ENCODE results near the gene FRRS1L. TPM values are rescaled to one million over a fixed set of nuclear protein-coding genes. Genes with fewer than 3 reads are reported as not detected.
A peak's percentile ranks its signal among the peaks of the same experiment; 100 is the strongest.

Gene FRRS1L
- polyA plus RNA-seq, 4 donors, result under 0.01 to 9.6 (median 0.85) TPM; not detected in 1

DNA sequence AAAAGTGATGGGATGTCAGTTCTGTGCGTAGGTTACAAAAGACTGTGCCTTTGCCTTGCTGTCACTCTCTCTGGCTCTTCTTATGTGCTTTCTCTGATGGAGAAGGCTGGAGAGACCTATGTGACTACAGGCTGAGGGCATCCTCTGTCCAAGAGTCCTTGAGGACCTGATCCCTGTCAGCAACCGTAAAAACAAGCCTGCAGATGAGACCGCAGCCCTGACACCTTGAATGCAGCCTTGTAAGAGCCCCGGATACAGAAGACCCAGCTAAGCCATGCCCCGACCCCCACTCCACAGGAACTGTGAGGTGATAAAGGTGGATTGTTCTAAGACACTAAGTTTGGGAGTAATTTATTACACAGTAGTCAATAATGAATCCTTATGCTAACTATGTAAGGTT is 32.6 kb upstream of the FRRS1L start:
- Histone ChIP-seq H3K4me3 (ENCODE audit: low read depth in 1 of 3, low read length in 3 of 3) (no peak overlapping the region), H3K27ac (ENCODE audit: low read depth in 1 of 3, low read length in 2 of 3) (no peak overlapping the region), H3K9me3 (ENCODE audit: control insufficient read depth in 2 of 2, insufficient read depth in 1 of 2, low read depth in 1 of 2, low read length in 1 of 2) (no peaks in the 10 kb centered on the region), H3K36me3 (ENCODE audit: control insufficient read depth in 3 of 3, insufficient read depth in 2 of 3, low read depth in 1 of 3, low read length in 3 of 3) (no peaks in the 10 kb centered on the region), H3K27me3 (ENCODE audit: control insufficient read depth in 3 of 3, insufficient read depth in 3 of 3, low read length in 3 of 3) (peaks cover 0 to 3% (median 0%) of the 10 kb centered on the region in 3 donors), H3K4me1 (ENCODE audit: control insufficient read depth in 3 of 3, insufficient read depth in 2 of 3, low read depth in 1 of 3, low read length in 2 of 3) (no peaks in the 10 kb centered on the region)
- FAIRE-seq (no peak), DNase-seq (no peak)
- 77 to 83% (median 80%) methylated on average over 5 of the region's 5 CpGs for WGBS, 3 donors

DNA sequence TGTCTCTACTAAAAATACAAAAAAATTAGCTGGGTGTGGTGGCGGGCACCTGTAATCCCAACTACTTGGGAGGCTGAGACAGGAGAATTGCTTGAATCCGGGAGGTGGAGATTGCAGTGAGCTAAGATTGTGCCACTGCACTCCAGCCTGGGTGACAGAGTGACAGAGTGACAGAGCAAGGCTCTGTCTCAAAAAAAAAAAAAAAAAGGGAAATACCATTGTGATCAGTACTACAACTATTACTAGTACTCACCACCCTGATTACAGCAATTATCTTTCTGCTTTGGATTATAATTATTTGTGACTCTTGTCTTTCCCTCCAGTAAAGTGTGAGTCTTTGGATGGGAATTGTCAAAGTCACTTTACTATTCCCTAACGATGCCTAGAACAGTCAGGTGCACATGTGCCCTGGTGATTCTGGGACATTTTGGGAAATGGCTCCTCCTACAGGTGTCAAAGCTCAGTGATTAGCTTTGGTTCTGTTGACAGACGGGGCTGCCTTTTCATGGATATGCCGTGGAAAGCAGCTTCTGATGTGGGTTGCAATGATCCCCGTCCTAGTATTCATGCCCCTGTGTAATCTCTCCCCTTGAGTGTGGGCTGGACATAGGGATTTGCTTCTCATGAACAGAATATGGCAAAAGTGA is 31.8 kb upstream of the FRRS1L start:
- 46 to 61% (median 50%) methylated on average over 6 of the region's 6 CpGs for WGBS, 3 donors
- H3K9me3 ChIP-seq (ENCODE audit: control insufficient read depth in 2 of 2, insufficient read depth in 1 of 2, low read depth in 1 of 2, low read length in 1 of 2), result no peaks in the 10 kb centered on the region
- H3K27me3 ChIP-seq (ENCODE audit: control insufficient read depth in 3 of 3, insufficient read depth in 3 of 3, low read length in 3 of 3), result peaks cover 0 to 3% (median 0%) of the 10 kb centered on the region in 3 donors
- H3K4me3 ChIP-seq (ENCODE audit: low read depth in 1 of 3, low read length in 3 of 3), result no peak overlapping the region
- H3K36me3 ChIP-seq (ENCODE audit: control insufficient read depth in 3 of 3, insufficient read depth in 2 of 3, low read depth in 1 of 3, low read length in 3 of 3), result no peaks in the 10 kb centered on the region
- no peak overlapping the region for H3K27ac ChIP-seq (ENCODE audit: low read depth in 1 of 3, low read length in 2 of 3)
- FAIRE-seq, result no peak
- no peaks in the 10 kb centered on the region for H3K4me1 ChIP-seq (ENCODE audit: control insufficient read depth in 3 of 3, insufficient read depth in 2 of 3, low read depth in 1 of 3, low read length in 2 of 3)
- peak; percentile 13 to 37 for DNase-seq

DNA sequence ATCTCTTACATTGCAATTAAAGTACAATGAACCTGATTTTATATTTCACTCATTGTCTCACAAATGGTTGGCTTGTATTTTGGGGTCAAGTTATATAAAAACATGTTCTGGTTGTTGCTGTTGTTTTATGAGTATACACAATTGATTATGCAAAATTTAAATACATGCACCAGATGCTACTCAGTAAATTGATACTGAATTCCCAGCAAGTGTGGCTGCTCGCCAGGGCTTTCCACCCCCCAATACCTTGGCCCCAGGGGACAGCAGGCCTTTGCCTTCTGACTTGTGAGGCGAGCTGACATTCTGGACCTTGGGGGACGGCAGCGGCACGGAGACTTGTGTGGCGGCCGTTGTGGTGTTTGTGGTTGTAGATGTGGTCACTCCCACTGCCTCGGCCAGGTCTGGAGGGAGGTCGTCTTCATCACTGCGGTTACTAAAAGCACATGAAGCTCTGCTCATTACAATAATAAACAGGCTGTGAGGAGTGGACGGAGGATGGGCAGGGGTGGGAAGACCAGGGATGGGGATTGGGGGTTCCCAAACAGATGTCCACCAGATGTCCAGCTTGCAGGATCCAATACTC is 27.0 kb upstream of the FRRS1L start:
- no peak for FAIRE-seq
- no peak for DNase-seq
- H3K27ac ChIP-seq (ENCODE audit: low read depth in 1 of 3, low read length in 2 of 3), result no peak overlapping the region
- no peaks in the 10 kb centered on the region for H3K27me3 ChIP-seq (ENCODE audit: control insufficient read depth in 3 of 3, insufficient read depth in 3 of 3, low read length in 3 of 3)
- WGBS, 3 donors, result 67 to 87% (median 76%) methylated on average over 11 of the region's 11 CpGs
- no peak overlapping the region for H3K4me3 ChIP-seq (ENCODE audit: low read depth in 1 of 3, low read length in 3 of 3)
- H3K9me3 ChIP-seq (ENCODE audit: control insufficient read depth in 2 of 2, insufficient read depth in 1 of 2, low read depth in 1 of 2, low read length in 1 of 2), result no peaks in the 10 kb centered on the region
- H3K36me3 ChIP-seq (ENCODE audit: control insufficient read depth in 3 of 3, insufficient read depth in 2 of 3, low read depth in 1 of 3, low read length in 3 of 3), result no peaks in the 10 kb centered on the region
- no peaks in the 10 kb centered on the region for H3K4me1 ChIP-seq (ENCODE audit: control insufficient read depth in 3 of 3, insufficient read depth in 2 of 3, low read depth in 1 of 3, low read length in 2 of 3)

DNA sequence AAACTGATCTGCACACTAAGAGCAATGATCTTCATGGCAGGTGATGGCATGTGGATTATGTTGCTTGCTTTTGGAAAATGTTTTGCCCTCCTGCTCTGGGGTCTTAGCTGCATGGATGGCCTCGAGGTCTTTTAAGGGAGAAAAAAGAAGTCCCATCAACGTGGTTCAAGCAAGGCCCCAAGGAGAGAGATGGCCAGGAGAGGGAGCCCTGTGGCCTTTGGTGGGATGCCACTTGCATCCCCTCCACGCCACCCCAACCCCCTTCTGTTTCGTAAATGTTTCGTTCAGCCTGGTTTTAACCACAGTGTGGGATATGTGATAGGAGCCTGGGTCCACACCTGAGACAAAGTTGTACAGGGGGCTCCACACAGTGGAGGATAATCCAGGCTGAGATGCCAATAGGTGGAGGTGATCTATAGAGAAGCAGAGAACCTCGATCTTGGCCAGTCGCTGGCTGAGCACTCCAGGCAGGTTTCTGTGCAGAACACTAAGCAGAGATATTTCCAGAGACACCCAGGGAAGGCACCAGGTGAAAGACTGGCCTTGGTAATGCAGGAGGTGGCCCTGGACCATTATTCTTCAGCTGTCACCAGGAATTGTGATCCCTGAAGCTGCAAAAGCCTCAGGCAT is 25.8 kb upstream of the FRRS1L start:
- FAIRE-seq, result no peak
- peak; percentile 44 to 65 for DNase-seq
- Histone ChIP-seq H3K9me3 (ENCODE audit: control insufficient read depth in 2 of 2, insufficient read depth in 1 of 2, low read depth in 1 of 2, low read length in 1 of 2) (no peaks in the 10 kb centered on the region), H3K4me3 (ENCODE audit: low read depth in 1 of 3, low read length in 3 of 3) (no peak overlapping the region), H3K4me1 (ENCODE audit: control insufficient read depth in 3 of 3, insufficient read depth in 2 of 3, low read depth in 1 of 3, low read length in 2 of 3) (no peaks in the 10 kb centered on the region), H3K27me3 (ENCODE audit: control insufficient read depth in 3 of 3, insufficient read depth in 3 of 3, low read length in 3 of 3) (no peaks in the 10 kb centered on the region), H3K36me3 (ENCODE audit: control insufficient read depth in 3 of 3, insufficient read depth in 2 of 3, low read depth in 1 of 3, low read length in 3 of 3) (no peaks in the 10 kb centered on the region), H3K27ac (ENCODE audit: low read depth in 1 of 3, low read length in 2 of 3) (no peak overlapping the region)
- 23 to 45% (median 30%) methylated on average over 7 of the region's 7 CpGs for WGBS, 3 donors

DNA sequence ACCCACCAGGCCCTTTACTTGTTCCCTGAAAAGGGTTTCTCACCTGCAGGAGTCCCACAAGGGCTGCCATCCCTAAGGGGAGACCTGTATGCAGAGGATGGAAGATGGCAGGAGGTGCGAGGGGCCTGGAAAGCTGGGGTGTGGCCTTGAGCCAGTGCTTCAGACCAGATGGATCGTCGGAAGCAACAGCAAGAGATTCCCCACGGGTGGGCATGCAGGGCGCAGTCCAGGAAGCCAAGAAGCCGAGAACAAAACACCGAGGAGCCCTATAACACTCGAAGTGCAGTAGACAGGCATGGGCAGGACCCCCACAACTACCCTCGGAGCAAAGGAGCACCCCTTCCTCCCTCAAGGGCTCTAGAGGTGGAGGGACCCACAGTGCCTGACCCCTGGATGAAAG is 24.7 kb upstream of the FRRS1L start:
- no peaks in the 10 kb centered on the region for H3K4me1 ChIP-seq (ENCODE audit: control insufficient read depth in 3 of 3, insufficient read depth in 2 of 3, low read depth in 1 of 3, low read length in 2 of 3)
- WGBS, 3 donors, result 82 to 89% (median 83%) methylated on average over 9 of the region's 9 CpGs
- H3K27ac ChIP-seq (ENCODE audit: low read depth in 1 of 3, low read length in 2 of 3), result no peak overlapping the region
- no peaks in the 10 kb centered on the region for H3K36me3 ChIP-seq (ENCODE audit: control insufficient read depth in 3 of 3, insufficient read depth in 2 of 3, low read depth in 1 of 3, low read length in 3 of 3)
- DNase-seq (no peak), FAIRE-seq (no peak)
- H3K9me3 ChIP-seq (ENCODE audit: control insufficient read depth in 2 of 2, insufficient read depth in 1 of 2, low read depth in 1 of 2, low read length in 1 of 2), result no peaks in the 10 kb centered on the region
- no peaks in the 10 kb centered on the region for H3K27me3 ChIP-seq (ENCODE audit: control insufficient read depth in 3 of 3, insufficient read depth in 3 of 3, low read length in 3 of 3)
- H3K4me3 ChIP-seq (ENCODE audit: low read depth in 1 of 3, low read length in 3 of 3), result no peak overlapping the region

DNA sequence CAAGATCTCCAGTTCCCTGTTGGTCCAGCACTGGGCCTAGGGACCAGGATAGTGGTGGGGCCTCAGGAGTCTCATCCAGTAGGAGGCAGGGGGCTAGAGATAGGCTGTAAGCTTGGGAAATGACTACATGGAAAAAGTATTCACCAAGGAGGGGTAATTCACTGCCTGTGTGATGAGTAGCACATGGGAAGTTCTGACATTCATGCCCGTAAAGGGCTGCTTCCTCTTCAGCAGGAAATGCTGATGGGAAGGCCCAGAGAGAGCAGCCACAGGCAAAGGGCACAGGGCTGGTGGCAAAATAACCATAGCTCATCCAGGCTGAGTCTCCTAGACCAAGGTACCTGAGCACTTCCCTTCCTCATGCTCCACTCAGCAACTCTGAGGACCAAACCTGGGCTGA is 23.1 kb upstream of the FRRS1L start:
- Histone ChIP-seq H3K4me1 (ENCODE audit: control insufficient read depth in 3 of 3, insufficient read depth in 2 of 3, low read depth in 1 of 3, low read length in 2 of 3) (no peaks in the 10 kb centered on the region), H3K4me3 (ENCODE audit: low read depth in 1 of 3, low read length in 3 of 3) (no peak overlapping the region), H3K36me3 (ENCODE audit: control insufficient read depth in 3 of 3, insufficient read depth in 2 of 3, low read depth in 1 of 3, low read length in 3 of 3) (no peaks in the 10 kb centered on the region), H3K27me3 (ENCODE audit: control insufficient read depth in 3 of 3, insufficient read depth in 3 of 3, low read length in 3 of 3) (no peaks in the 10 kb centered on the region), H3K27ac (ENCODE audit: low read depth in 1 of 3, low read length in 2 of 3) (no peak overlapping the region), H3K9me3 (ENCODE audit: control insufficient read depth in 2 of 2, insufficient read depth in 1 of 2, low read depth in 1 of 2, low read length in 1 of 2) (no peaks in the 10 kb centered on the region)
- no peak for DNase-seq
- FAIRE-seq, result no peak
- 67 to 93% (median 89%) methylated on average over 1 of the region's 1 CpG for WGBS, 3 donors

DNA sequence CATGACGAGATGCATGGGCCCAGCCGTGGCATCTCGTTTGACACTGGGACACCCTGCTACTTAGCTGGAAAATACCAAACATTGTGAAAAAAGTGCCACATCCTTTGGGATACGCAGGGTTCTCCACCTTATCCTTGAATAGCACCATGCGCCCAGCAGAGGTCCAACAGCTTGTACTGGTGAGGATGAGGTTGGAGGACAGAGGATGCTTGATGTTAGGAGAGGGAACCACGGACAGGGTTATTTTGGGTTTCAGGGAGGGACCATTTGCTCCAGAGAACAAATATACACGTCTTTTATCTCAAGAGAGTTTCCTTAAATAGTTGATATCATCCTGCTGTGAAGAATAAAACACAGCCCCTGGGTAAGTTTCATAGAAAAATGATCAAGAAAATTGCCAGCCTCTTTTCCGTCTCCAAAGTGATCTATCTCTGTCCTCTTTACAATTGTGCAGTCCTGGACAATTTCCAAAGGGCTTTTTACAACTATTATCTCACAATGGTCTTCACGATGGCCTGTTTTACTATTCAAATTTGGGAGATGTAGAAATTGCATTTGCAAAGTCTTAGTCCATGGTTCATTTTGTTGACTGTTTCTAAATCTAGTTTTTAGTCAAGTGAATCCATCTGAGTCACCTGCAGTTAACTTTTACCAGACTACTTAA is 19.9 kb upstream of the FRRS1L start:
- Histone ChIP-seq H3K9me3 (ENCODE audit: control insufficient read depth in 2 of 2, insufficient read depth in 1 of 2, low read depth in 1 of 2, low read length in 1 of 2) (no peaks in the 10 kb centered on the region), H3K36me3 (ENCODE audit: control insufficient read depth in 3 of 3, insufficient read depth in 2 of 3, low read depth in 1 of 3, low read length in 3 of 3) (no peaks in the 10 kb centered on the region), H3K27me3 (ENCODE audit: control insufficient read depth in 3 of 3, insufficient read depth in 3 of 3, low read length in 3 of 3) (no peaks in the 10 kb centered on the region), H3K27ac (ENCODE audit: low read depth in 1 of 3, low read length in 2 of 3) (no peak overlapping the region), H3K4me1 (ENCODE audit: control insufficient read depth in 3 of 3, insufficient read depth in 2 of 3, low read depth in 1 of 3, low read length in 2 of 3) (no peaks in the 10 kb centered on the region), H3K4me3 (ENCODE audit: low read depth in 1 of 3, low read length in 3 of 3) (no peak overlapping the region)
- 72 to 79% (median 77%) methylated on average over 9 of the region's 9 CpGs for WGBS, 3 donors
- no peak for DNase-seq
- FAIRE-seq, result no peak

DNA sequence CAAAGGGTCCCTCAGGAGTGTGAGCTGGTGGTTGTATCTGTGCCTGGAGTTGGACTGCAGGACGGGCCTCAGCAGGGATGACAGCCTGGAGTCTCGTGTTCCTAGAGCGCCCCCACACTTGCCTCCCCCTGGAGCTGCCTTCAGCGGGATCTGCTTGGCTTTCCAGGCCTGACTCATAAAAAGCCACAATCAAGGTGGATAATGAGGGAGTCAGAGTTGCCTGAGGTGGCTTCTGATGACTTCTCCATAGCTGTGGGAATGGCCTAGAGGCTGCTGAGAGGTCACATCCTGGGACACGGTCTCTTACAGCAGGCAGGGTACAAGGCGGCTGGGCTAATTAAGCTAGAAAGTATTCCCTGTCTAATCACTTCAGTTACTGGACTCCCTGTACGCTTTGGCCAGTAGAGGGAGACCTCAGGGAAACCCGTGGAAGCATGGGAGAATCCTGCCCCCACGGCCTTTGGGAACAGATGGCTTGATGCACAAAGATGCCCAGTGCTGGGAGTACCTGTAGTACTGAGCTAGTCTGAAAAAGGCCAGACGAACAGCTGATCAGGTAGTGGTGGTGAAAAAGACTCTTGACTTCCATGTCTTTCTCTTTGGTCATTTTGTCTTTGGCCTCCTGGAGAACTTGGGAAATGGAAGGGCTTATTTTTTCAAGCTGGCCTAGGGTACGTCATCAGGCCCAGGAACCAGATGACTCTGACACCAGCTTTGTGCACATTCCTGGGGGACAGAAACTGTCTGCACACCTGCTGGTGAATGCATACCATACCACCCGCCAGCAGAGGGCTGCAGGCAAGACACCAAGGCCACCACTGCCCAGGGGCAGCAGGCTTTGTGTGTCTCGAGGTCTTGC is 16.1 kb upstream of the FRRS1L start:
- DNase-seq, result peak; percentile 54 to 59
- Histone ChIP-seq H3K27ac (ENCODE audit: low read depth in 1 of 3, low read length in 2 of 3) (no peak overlapping the region), H3K4me3 (ENCODE audit: low read depth in 1 of 3, low read length in 3 of 3) (no peak overlapping the region), H3K9me3 (ENCODE audit: control insufficient read depth in 2 of 2, insufficient read depth in 1 of 2, low read depth in 1 of 2, low read length in 1 of 2) (no peaks in the 10 kb centered on the region), H3K27me3 (ENCODE audit: control insufficient read depth in 3 of 3, insufficient read depth in 3 of 3, low read length in 3 of 3) (no peaks in the 10 kb centered on the region), H3K4me1 (ENCODE audit: control insufficient read depth in 3 of 3, insufficient read depth in 2 of 3, low read depth in 1 of 3, low read length in 2 of 3) (no peaks in the 10 kb centered on the region), H3K36me3 (ENCODE audit: control insufficient read depth in 3 of 3, insufficient read depth in 2 of 3, low read depth in 1 of 3, low read length in 3 of 3) (no peaks in the 10 kb centered on the region)
- no peak for FAIRE-seq
- WGBS, 3 donors, result 53 to 66% (median 53%) methylated on average over 13 of the region's 13 CpGs

All from small intestine (tissue), 7 donors.